ENCODE data around the gene ITGB3.

The ITGB3 gene

GRCh38 chr17:47299239-47299910 lies 45.7 kb downstream of the ITGB3 start:
- DNase-seq (ENCODE audit: low read depth), result no peak

GRCh38 chr17:47300718-47301117 lies 47.1 kb downstream of the ITGB3 start:
- DNase-seq (ENCODE audit: low read depth), result no peak

GRCh38 chr17:47301161-47301560 lies 47.5 kb downstream of the ITGB3 start:
- no peak for DNase-seq (ENCODE audit: low read depth)

- DNase-seq (ENCODE audit: low read depth), result no peak
Measured at GRCh38 chr17:47301831-47302230, 48.2 kb downstream of the ITGB3 start.

GRCh38 chr17:47304186-47304585 lies 50.6 kb downstream of the ITGB3 start:
- DNase-seq (ENCODE audit: low read depth), result peak; percentile 72

GRCh38 chr17:47305302-47305923 lies 51.8 kb downstream of the ITGB3 start:
- DNase-seq (ENCODE audit: low read depth), result peak; percentile 93

GRCh38 chr17:47310186-47310733 lies 56.6 kb downstream of the ITGB3 start:
- DNase-seq (ENCODE audit: low read depth), result no peak

GRCh38 chr17:47311420-47311819 lies 57.8 kb downstream of the ITGB3 start:
- no peak for DNase-seq (ENCODE audit: low read depth)

- peak; percentile 82 for DNase-seq (ENCODE audit: low read depth)
Measured at GRCh38 chr17:47315451-47316266, 62.0 kb downstream of the ITGB3 start.

- peak; percentile 69 for DNase-seq (ENCODE audit: low read depth)
Measured at GRCh38 chr17:47316311-47316710, 62.7 kb downstream of the ITGB3 start.

- DNase-seq (ENCODE audit: low read depth), result peak; percentile 64
Measured at GRCh38 chr17:47317119-47317518, 63.5 kb downstream of the ITGB3 start.

- DNase-seq (ENCODE audit: low read depth), result no peak
Measured at GRCh38 chr17:47318197-47318918, 64.7 kb downstream of the ITGB3 start.

GRCh38 chr17:47320879-47321502 lies 67.4 kb downstream of the ITGB3 start:
- DNase-seq (ENCODE audit: low read depth), result no peak

GRCh38 chr17:47323382-47324223 lies 70.0 kb downstream of the ITGB3 start, which contains the start of gene EFCAB13:
EFCAB13 (plus strand) TSS chr17:47323955; CDS start chr17:47328354, 4,399 bp downstream.
- peak; percentile 72 for DNase-seq (ENCODE audit: low read depth)

- DNase-seq (ENCODE audit: low read depth), result peak; percentile 15
Measured at GRCh38 chr17:47324224-47325020, 70.8 kb downstream of the ITGB3 start.

- DNase-seq (ENCODE audit: low read depth), result no peak
Measured at GRCh38 chr17:47325176-47325575, 71.5 kb downstream of the ITGB3 start.

GRCh38 chr17:47330548-47330947 lies 76.9 kb downstream of the ITGB3 start:
- no peak for DNase-seq (ENCODE audit: low read depth)

GRCh38 chr17:47332287-47332686 lies 78.7 kb downstream of the ITGB3 start:
- DNase-seq (ENCODE audit: low read depth), result no peak

GRCh38 chr17:47335101-47335936 lies 81.7 kb downstream of the ITGB3 start:
- no peak for DNase-seq (ENCODE audit: low read depth)

All from fibroblast of gingiva (primary cell).